ENCODE data around the gene SRSF11. TPM values are rescaled to one million over a fixed set of nuclear protein-coding genes. Genes with fewer than 3 reads are reported as not detected.
A peak's percentile ranks its signal among the peaks of the same experiment; 100 is the strongest.

The SRSF11 gene
- total and polyA plus RNA-seq, 2 of the 8 experiments (the other 6 are each of a cell fraction or from before 2014, with no cell fraction given): 183 to 260 TPM

GRCh38 chr1:70205071-70205433 is 16.1 kb upstream of the SRSF11 start:
- TF ChIP-seq SIX5 (IDR thresholded peaks at IDR 0.05; ENCODE audit: low read depth, low read length) (no peak), RAD21 (IDR thresholded peaks at IDR 0.05 in 1 of 2, conservative IDR thresholded peaks at IDR 0.05 in 1 of 2; ENCODE audit: low read depth in 2 of 2, low read length in 2 of 2) (no peak), CEBPB (IDR thresholded peaks at IDR 0.05; ENCODE audit: low read depth, low read length) (no peak)
- Histone ChIP-seq H3K27me3 (replicated peaks in 1 of 4; ENCODE audit: control insufficient read depth in 3 of 4, extremely low read depth in 1 of 4, insufficient read depth in 3 of 4, low read length in 3 of 4) (no peaks in the 10 kb centered on the region), H3K4me1 (replicated peaks in 1 of 4; ENCODE audit: control insufficient read depth in 3 of 4, insufficient read depth in 4 of 4, low read length in 3 of 4) (peaks cover 0 to 3% (median 0%) of the 10 kb centered on the region in 4 experiments; a peak in 1 of 7 replicates), H2BK5ac (ENCODE audit: low read depth, low read length) (no peak overlapping the region; the same call in 1 of the 2 replicates), H3K9me3 (ENCODE audit: insufficient read depth in 2 of 2, low read depth in 1 of 2, low read length in 1 of 2) (no peaks in the 10 kb centered on the region), H3K4me3 (ENCODE audit: extremely low read depth in 1 of 4, insufficient read depth in 2 of 4, low read depth in 3 of 4, low read length in 4 of 4) (peak overlapping the region; percentile 84 to 99 (median 95)), H3K27ac (ENCODE audit: low read depth, low read length) (peak overlapping the region; percentile 91; the same call in 1 of the 2 replicates), H3K36me3 (ENCODE audit: control insufficient read depth in 2 of 4, insufficient read depth in 4 of 4, low read length in 3 of 4) (peaks cover 0 to 8% (median 1%) of the 10 kb centered on the region in 4 experiments; a peak in 3 of 8 replicates), H3K23me2 (ENCODE audit: low read depth, low read length) (0 out of 2 replicates have a peak, but pooled peaks cover 1% of the 10 kb centered on the region), H3K4me2 (ENCODE audit: insufficient read depth in 1 of 2, low read depth in 2 of 2, low read length in 2 of 2) (peak overlapping the region; percentile 72 to 81), H4K20me1 (replicated peaks in 1 of 2; ENCODE audit: control insufficient read depth in 1 of 2, insufficient read depth in 2 of 2, low read length in 2 of 2) (no peaks in the 10 kb centered on the region), H2AFZ (ENCODE audit: low read length) (peak overlapping the region; percentile 95), H4K5ac (ENCODE audit: insufficient read length, low read depth, low read length) (no peak overlapping the region), H3K56ac (replicated peaks; ENCODE audit: insufficient read length, low read depth, low read length) (peak overlapping the region; percentile 13), H3K14ac (ENCODE audit: insufficient read length) (no peak overlapping the region), H3K18ac (ENCODE audit: extremely low read depth, low read length) (no peak overlapping the region), H3K4ac (replicated peaks; ENCODE audit: insufficient read length, low read depth, low read length) (no peak overlapping the region), H2BK20ac (ENCODE audit: low read length) (no peak overlapping the region), H3K9ac (replicated peaks in 1 of 4; ENCODE audit: extremely low read depth in 1 of 4, low read depth in 3 of 4, low read length in 3 of 4) (peak overlapping the region; percentile 79 to 98 (median 95)), H4K91ac (replicated peaks; ENCODE audit: insufficient read length, low read length) (no peak overlapping the region), H3K23ac (ENCODE audit: insufficient read length) (no peak overlapping the region), H3K79me1 (ENCODE audit: low read depth, low read length) (peaks cover 2% of the 10 kb centered on the region; the same call in 1 of the 2 replicates), H2BK120ac (replicated peaks; ENCODE audit: low read depth, low read length) (no peak overlapping the region), H2BK15ac (ENCODE audit: low read length) (no peak overlapping the region), H2BK12ac (ENCODE audit: low read depth, low read length) (0 out of 2 replicates have a peak overlapping the region, but pooled peaks have one; percentile 40), H3K79me2 (ENCODE audit: control insufficient read depth in 1 of 2, insufficient read depth in 2 of 2, low read length in 2 of 2) (peaks cover 13 to 94% of the 10 kb centered on the region in 2 experiments), H4K8ac (ENCODE audit: extremely low read depth, insufficient read depth, low read length) (no peak overlapping the region), H2AK5ac (ENCODE audit: low read depth, low read length) (no peak overlapping the region)
- ChIA-PET CTCF (ENCODE audit: partially characterized antibody) (interaction anchor here (1.9 kb wide), 1 partner anchor 11 kb away, joined by 7 read pairs; no protein-coding TSS in a partner anchor), POLR2A (ENCODE audit: partially characterized antibody) (interaction anchor here (0.7 to 8.5 kb wide), 5 partner anchors 11 to 208 kb away, joined by 3 to 67 read pairs (median 4); partner anchors contain the start of genes CTH and SRSF11)
- DNase-seq (ENCODE audit: low read depth in 1 of 2, low spot score in 2 of 2) (no peak), FAIRE-seq (no peak)
- 1% methylated on average over 11 of the region's 11 CpGs; no CpG with 5 or more reads in 1 of the 2 experiments for WGBS, 2 experiments (ENCODE audit: extremely low coverage in 1 of 2, insufficient coverage in 1 of 2, insufficient read length in 1 of 2, insufficient replicate concordance in 2 of 2, low coverage in 1 of 2, low lambda C conversion rate in 2 of 2, missing lambda C conversion rate in 1 of 2)
